ENCODE data around the gene NXT1.

DNA sequence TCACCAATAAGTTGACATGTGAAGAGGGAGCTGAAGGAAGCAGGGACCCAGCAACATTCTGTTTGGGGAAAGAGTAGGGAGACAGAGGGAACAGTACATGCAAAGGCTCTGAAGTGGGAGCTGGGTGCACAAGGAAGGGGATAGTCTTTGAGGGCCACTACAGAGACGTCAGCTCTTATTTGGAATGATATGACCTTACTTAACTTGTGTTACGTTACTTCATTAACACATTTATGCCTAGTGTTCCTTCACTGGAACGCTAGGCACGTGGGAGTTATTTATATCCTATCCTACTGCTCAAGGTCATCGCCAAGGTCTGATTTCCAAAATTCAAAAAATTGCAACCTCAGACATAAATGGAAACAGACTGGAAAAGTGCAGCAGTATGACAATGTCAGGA lies 50.5 kb downstream of the NXT1 start:
- no peak for TF ChIP-seq CTCF (conservative IDR thresholded peaks at IDR 0.05; ENCODE audit: low read depth, low read length)
- no peak for TF ChIP-seq EZH2phosphoT487 (IDR thresholded peaks at IDR 0.05; ENCODE audit: borderline replicate concordance, low read length)
- no peak for TF ChIP-seq EZH2 (IDR thresholded peaks at IDR 0.05; ENCODE audit: low read length, unreplicated experiment)

Measured in PC-3 (cell line).